GM18508 (cell line): ENCODE measurements around the gene ABHD16A.

ENCODE experiments used
- ATAC-seq: cut with Tn5 transposase; IDR thresholded peaks from one replicate; pipeline ENCODE4 v1.9.1; 2021; ENCODE audit warnings: moderate number of reproducible peaks; ENCODE audit not compliant: insufficient read depth, unreplicated experiment

ABHD16A gene

GRCh38 chr6:31651602-31652191 is 51.4 kb downstream of the ABHD16A start:
- no peak for ATAC-seq

- ATAC-seq, result no peak
Observed at GRCh38 chr6:31645325-31645724, 57.8 kb downstream of the ABHD16A start.

DNA sequence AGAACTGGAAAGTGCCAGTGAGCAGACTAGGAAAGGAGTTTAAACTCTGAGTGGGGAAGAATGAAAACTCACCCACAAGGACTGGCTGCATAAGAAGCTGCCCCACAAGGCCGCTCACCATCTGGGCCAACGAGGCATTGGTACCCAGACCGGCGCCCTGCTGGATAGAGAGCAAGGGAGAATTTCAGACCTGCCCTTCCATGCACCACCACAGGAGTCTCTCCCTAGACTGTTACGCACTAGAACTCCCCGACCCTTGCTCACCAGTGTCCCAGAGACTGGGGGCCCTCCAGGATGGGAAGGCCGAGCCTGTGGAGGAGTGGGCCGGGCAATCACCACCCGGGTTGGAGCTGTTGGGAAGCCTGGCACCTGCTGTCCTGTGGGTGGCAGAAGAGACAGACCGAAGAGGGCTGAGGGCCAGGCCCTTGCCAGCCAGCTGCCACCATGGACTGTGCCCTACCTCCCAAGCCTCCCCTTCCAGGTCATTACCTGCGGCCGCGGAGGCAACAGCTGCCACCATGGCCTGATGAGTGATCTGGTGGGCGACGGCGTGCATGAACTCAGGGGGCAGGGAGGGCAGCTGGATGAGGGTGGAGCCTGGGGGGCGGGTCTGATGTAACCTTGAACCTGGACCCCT is 59.2 kb downstream of the ABHD16A start:
- ATAC-seq, result no peak

GRCh38 chr6:31642798-31643570 is 60.1 kb downstream of the ABHD16A start:
- no peak for ATAC-seq

DNA sequence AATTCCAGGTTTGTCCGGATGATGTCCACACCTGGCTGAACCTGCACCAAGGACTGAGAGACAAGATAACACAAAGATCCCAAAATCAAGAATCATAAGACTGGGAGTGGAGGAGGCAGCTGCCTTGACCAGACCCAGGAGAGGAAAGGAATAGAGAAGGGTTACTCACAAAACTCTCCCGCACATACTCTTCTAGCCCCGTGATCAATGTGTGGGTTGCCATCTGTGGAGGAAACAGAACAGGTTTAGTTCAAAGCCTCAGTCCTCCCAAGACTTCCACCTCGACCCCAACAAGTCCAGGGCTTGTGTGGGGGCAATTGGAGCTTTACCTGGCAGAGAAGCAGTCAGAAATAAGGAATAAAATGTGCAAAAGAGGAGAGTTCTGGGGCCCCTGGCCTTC is 61.8 kb downstream of the ABHD16A start:
- ATAC-seq, result no peak

- no peak for ATAC-seq
Observed at GRCh38 chr6:31640612-31641011, 62.5 kb downstream of the ABHD16A start.

DNA sequence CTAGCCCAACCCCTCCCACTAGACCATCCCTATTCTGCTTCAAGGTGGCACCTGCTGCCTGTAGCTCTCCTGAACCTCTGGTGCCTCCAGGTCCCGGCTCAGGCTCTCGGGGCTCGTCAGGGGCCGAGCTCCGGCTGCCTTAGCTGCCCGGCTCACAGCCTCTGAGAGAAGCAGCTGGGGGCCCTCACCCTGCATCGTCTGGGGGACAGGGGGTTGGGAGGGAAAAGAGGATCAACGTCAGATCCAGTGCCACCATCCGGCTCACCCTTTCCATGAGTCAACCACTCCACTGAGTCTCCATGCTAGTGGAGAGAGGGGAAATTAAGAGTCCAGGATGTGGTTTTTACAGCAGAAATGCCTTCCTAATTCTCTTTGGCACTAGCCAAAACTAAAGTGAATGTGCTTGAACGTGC is 63.7 kb downstream of the ABHD16A start:
- no peak for ATAC-seq

GRCh38 chr6:31639043-31639442 is 64.1 kb downstream of the ABHD16A start:
- ATAC-seq, result no peak
